Stimulated activated CD4-positive, alpha-beta T cell treated with anti-CD3 and anti-CD28 coated beads, Interleukin-4, amount 100 ng/mL, for 24 hours (primary cell): ENCODE data around the gene FBXL22.
"Not testable (repeated sequence)": the region's sequence is repeated elsewhere in the genome, so short reads cannot be mapped to it uniquely, and the experiment has no call there.

Experiments used
- DNase-seq: peaks from one replicate; pipeline ENCODE4 v3.0.0-alpha.2; 2020

The FBXL22 gene

DNA sequence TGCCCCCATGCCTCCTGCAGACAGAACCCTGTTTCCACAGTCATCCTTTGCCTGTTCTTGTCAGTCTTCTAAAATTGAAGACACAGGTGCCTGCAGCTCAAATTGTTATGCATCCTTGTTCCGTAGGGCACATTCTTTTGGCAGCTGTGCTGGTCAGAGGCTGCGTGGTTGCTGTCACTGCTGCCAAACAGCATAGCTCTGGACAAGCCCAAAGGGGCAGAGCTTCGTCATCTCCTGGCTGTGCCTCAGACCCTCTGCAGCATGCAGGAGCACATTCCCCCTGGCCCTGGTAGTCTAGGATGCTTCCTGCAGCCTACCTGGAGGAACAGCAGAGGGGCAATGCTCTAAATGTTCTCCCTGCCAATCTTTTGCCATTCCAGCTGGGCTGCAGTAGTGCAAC, 2.1 kb upstream of the FBXL22 start:
- no peak for DNase-seq

DNA sequence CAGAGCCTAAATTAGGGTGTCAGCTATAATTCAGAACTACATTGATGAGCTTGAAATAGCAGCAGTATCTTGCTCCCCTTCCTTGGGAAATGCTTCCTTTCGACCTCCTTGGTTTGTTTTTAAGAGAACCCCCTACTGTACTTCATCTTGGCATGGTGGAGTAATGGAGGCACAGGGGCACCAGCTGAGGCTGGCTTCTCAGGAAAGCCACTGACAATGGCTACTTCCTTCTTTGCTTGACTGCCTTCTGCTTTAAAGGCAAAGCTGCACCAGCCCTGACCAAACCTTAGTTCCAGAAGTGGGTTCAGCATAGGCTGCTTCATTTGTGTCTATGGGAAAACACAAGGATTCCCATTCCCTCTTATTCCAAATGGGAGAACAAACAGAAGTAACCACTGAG, 1.5 kb upstream of the FBXL22 start:
- no peak for DNase-seq

DNA sequence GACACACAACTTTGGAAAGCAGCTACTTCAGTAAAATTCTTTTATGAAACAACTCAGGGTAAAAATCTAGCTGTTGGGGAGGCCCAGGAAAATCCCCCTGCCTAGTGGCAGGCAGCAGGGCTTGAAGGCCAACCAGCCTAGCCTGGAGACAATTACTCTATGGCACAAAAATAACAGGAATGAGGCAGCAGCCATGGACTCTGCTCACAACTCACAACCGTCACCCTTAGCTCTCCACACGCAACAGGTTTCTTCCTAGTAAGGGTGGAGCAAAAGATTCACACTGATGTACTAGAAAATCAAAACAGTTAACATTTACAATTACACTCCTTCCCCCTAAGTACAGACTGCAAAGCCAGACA, 530 bp upstream of the FBXL22 start:
- no peak for DNase-seq

GRCh38 chr15:63597821-63598220, 634 bp downstream of the FBXL22 start:
- no peak for DNase-seq

GRCh38 chr15:63598473-63599400, 1.6 kb downstream of the FBXL22 start:
- DNase-seq: no peak

DNA sequence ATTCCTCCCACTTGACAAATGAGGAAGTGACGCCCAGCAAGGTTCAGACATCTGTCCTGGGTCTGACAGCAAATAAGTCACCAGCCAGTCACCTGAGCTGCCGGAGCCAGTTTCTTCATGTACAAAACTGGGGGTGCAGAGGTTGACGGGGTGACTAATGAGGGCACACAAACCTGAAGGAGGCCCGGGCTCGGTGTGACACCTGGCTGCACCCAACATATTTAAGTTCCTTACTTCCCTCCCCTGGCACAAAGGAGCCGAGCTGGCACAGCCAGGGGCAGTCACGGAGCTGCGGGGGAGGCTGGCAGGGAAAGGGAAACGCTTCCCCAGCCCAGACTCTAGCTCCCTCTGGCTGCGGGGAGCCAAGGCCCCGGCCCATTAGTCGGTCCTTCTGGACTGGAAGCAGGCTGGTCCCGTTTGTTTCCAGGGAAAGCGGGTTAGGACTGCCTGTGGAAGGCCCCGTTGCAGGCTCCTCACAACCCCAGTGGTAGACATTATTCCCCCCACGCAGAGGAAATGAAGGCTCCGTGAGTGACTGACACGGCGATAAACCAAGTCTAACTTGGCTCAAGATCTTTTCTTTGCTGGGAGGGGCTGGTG, 2.3 kb downstream of the FBXL22 start:
- DNase-seq: peak; percentile 50

- DNase-seq: peak; percentile 25
These were observed 2.9 kb downstream of the FBXL22 start for GRCh38 chr15:63600001-63600615.

DNA sequence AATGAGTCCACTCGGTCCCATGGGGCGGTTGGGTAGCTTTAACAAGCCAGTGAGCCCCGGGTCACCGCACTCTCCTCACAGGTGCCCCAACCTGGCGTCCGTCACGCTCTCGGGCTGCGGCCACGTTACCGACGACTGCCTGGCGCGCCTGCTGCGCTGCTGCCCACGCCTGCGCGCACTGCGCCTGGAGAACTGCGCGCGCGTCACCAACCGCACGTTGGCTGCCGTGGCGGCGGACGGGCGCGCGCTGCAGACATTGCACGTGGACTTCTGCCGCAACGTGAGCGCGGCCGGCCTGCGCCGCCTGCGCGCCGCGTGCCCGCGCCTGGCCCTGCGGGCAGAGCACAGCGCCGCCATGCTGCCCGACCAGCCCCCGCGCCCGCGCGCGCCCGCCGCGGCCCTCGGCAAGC, 3.4 kb downstream of the FBXL22 start:
- peak; percentile 90 for DNase-seq

DNA sequence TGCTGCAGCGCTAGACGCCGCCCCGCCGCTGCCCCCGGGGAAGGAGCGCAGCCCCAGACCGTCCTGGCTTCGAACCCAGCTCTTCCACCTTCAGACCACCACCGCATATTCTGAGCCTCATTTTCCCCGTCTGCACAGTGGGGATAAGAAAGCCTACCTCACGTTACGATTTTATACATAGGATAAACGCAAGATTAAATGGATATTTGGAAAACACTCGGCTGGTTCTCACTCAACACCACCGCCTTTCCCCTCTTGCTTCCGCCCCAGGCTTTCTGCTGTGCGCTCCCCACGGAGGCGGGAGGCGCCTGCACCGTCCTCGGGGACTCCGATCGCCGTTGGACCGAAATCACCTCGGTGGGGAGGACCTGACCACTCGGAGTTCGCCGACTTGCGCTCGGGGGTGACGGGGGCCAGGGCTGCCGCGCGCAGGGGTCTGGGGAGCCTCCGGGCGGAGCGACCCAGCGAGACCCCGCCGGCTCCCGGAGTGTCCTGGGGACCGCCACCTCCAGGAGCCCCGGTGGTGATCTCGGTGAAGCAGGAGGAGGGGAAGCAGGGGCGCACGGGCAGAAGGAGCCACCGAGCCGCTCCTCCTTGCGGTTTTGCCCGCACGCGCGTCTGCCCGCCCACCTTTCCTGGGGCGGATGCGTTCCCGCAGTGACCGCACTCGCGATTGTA, 4.0 kb downstream of the FBXL22 start:
- DNase-seq: peak; percentile 63

- DNase-seq: no peak
These were observed 4.6 kb downstream of the FBXL22 start for GRCh38 chr15:63601704-63602185.

DNA sequence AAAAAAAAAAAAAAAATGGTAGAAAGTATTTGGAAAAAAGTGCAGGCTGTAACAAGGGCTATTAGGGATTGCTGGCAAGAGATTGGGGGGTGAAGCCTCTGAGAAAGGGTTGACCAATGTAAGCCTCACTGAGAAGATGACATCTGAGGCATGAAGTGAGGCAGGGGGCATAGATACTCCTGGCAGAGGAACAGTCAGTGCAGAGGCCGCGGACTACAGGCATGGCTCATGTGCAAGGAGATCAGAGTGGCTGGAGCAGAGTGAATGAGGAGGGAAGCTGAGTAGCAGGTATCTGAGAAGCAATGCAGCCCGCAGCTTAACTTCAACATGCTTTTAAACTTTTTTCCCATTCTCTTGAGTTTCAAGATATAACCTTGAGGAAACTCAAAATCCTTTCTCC, 5.4 kb downstream of the FBXL22 start:
- DNase-seq: no peak

DNA sequence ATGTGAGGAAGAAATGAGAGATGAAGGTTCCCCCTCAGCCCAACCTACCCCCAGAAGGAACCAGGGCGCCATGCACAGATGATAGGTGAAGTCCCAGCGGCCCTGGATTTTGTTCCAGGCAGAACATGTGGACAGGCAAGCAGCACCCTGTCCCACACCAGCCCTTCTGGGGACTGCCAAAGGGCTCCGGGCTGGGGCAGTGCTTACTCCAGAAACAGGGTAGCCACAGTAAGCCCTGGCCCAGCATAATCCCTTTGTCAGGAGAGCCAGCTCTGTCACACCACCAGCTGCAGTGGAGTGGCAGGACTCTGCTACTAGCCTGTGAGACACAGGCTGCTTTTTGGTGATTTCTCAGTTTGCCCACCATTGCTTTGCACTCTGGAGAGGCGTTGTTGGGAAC, 6.3 kb downstream of the FBXL22 start:
- no peak for DNase-seq

GRCh38 chr15:63604281-63604680, 7.1 kb downstream of the FBXL22 start:
- DNase-seq: no peak

- DNase-seq: no peak
These were observed 7.8 kb downstream of the FBXL22 start for GRCh38 chr15:63605036-63605435.

DNA sequence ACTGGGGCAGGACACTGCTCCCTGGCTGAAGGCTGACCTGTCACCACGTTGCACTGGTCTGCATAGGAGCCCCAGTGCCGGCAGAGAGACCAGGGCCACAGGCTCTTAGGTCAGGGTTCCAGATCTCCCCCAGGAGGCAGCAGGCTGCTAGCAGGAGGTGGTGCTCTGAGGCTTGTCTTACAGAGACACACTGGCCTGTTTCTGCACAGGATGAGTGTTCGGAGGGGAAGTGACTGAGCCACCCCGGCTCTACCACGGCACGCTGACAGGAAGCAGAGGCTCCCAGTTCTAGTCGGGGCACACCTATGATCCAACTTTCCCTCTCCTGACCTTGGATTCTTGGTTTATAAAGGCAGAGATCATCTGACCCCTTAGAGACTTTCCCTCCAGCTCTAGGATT, 8.6 kb downstream of the FBXL22 start:
- peak; percentile 61 for DNase-seq

DNA sequence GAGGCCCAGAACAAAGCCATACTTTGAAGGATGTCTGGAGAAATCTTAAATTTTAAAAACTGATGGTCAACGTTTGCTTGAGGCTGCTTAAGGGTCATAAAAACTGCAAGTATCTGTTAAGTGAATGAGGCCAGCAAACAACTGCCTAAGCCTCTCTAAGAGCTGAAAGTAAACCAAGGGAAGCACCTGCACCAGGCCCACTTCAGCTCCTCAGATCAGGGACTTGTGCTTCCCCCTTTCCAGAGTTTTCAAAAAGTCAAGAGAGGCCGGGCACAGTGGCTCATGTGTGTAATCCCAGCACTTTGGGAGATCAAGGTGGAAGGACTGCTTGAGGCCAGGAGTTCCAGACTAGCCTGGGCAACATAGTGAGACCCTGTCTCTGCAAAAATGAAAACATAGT, 9.1 kb downstream of the FBXL22 start:
- no peak for DNase-seq

DNA sequence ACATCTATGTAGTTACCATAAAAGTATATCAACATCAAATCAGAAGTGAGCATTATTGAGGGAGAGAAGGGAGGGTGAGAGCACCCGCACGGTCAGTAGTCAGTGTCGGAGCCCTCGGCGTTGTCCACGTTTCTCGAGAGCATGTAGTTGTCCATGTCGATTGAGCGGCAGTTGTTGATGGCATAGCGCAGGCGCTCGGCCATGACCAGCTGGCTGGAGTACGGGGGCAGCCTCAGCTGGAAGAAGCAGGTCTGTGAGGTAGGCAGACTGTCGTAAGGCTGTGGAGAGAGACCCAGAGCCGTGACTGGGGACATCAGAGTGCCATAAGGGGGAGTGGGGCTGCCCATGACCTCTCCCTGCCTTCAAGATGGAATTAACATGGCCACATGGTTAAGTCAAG, 11.8 kb downstream of the FBXL22 start:
- no peak for DNase-seq

- DNase-seq: no peak
These were observed 12.3 kb downstream of the FBXL22 start for GRCh38 chr15:63609448-63609847.

DNA sequence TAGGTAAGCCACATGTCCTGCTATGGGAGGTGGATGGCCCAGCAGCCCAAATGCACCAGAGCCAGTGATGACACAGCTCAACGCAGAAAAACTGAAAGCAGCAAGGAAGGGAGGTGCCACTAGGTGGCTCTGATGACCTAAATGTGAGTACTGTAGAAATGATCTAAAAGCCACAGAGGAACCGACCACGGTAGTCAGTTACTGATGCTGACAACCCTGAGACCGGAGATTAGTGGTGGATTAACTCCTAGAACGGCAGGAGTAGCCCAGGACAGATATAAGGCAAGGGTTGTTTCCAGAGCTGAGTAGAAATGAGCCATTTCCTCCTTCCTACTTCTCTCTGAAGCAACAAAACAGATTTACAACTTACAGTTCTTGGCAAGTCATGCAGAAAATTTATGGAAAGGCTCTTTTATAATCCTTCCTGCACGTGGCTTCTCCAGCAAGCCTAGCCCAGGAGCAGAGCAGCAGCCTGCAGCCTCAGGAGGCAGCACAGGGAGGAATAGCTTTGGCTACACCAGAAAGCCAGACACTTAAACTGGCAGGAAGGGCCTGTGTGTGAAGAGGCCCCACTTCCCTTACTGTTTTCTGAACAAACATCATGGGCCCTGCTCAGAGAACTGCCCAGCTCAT, 13.1 kb downstream of the FBXL22 start:
- peak; percentile 81 for DNase-seq

DNA sequence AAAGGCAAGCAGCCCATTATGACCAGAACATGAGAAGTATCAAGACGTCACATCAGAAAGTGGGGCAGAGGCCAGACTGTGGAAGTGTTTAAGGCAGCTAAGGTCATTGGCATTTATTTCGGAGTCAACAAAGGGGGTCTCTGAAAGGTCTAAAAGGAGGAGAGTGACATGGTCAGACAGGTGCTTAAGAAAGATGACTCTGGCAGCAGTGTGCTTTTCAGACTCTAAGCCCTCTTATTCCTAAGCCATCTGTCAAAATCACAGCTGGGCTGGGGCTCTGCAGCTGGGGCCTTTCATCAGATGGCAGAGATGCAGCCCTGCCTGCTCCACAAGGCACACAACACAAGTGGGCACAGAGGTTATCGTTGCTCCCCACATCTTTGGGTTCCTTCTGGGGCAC, 14.0 kb downstream of the FBXL22 start:
- DNase-seq: no peak

DNA sequence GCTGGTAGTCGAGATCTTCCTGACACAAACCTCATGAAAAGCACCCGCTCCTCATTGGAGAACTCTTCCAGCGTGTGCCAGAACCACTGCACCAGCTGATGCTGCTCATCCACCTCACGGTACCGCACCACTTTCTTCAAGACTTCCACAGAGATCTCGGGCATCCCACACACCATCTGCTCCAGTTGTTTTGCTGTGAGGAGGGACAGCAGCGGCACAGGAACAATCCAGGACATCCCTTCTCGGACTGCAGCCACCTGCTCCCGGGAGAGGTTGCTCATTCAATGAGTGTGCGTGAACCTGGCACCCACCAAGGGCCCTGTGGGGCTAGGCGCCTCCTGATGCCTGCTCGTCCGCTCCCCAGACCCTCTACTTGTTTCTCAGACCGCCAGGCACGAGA, 15.1 kb downstream of the FBXL22 start:
- no peak for DNase-seq

DNA sequence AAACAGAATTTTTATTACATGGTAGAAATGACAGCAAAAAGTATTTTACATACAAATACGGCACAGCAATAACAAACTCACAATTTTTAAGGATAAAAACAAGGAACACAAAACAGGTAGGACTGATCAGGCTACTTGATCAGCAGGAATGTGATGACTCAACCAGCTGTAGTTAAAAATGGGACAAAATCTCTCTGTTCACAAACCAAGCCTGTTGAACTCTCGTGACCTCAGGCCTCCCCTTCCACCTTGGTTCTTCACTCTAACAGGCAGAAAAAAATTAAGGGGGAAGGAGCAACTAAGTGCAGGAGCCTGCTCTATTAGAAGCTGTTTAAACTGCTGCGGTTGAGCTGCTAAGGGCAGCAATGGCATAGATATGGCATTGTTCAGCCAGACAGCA, 18.7 kb downstream of the FBXL22 start:
- no peak for DNase-seq

GRCh38 chr15:63617147-63617546, 20.0 kb downstream of the FBXL22 start:
- DNase-seq: not testable (repeated sequence)
